ENCODE data around the gene KRTAP4-6. TPM values are rescaled to one million over a fixed set of nuclear protein-coding genes. Genes with fewer than 3 reads are reported as not detected.

The KRTAP4-6 gene
- total and polyA plus RNA-seq, 2 experiments from 2014 or later = not detected

GRCh38 chr17:41176744-41177387, 36.5 kb upstream of the KRTAP4-6 start:
- H3K27ac ChIP-seq = no peak overlapping the region
- DNase-seq = no peak
- H3K9me3 ChIP-seq (ENCODE audit: low read depth) = no peaks in the 10 kb centered on the region
- no peaks in the 10 kb centered on the region for H3K36me3 ChIP-seq (ENCODE audit: low read depth)
- H3K4me2 ChIP-seq (ENCODE audit: unreplicated experiment) = no peak overlapping the region
- WGBS, 2 experiments (ENCODE audit: low coverage in 1 of 2, low lambda C conversion rate in 2 of 2, missing lambda C conversion rate in 2 of 2) = 82 to 84% methylated on average over 3 of the region's 3 CpGs
- peaks cover 19% of the 10 kb centered on the region for H3K4me1 ChIP-seq (ENCODE audit: insufficient read depth)
- no peaks in the 10 kb centered on the region for H4K20me1 ChIP-seq (ENCODE audit: insufficient read depth)
- H3K4me3 ChIP-seq = no peak overlapping the region
- no peaks in the 10 kb centered on the region for H3K9me2 ChIP-seq (ENCODE audit: insufficient read depth)
- peaks cover 26% of the 10 kb centered on the region for H3F3A ChIP-seq (ENCODE audit: insufficient read depth)
- in situ Hi-C loops (cut with MboI) = no loop called here
- no peaks in the 10 kb centered on the region for H3K79me2 ChIP-seq (ENCODE audit: insufficient read depth)
- H3K27me3 ChIP-seq (replicated peaks; ENCODE audit: insufficient read depth) = no peaks in the 10 kb centered on the region
- H2AFZ ChIP-seq = no peak overlapping the region
- H3K9ac ChIP-seq = no peak overlapping the region
- no peak for TF ChIP-seq EZH2phosphoT487 (IDR thresholded peaks at IDR 0.05; ENCODE audit: insufficient read depth, low read depth)
- no peak for TF ChIP-seq EZH2 (IDR thresholded peaks at IDR 0.05; ENCODE audit: insufficient read depth, poor library complexity, severe bottlenecking)

- no peaks in the 10 kb centered on the region for H3F3A ChIP-seq (ENCODE audit: insufficient read depth)
- no peaks in the 10 kb centered on the region for H3K9me2 ChIP-seq (ENCODE audit: insufficient read depth)
- H4K20me1 ChIP-seq (ENCODE audit: insufficient read depth) = no peaks in the 10 kb centered on the region
- H3K27ac ChIP-seq = no peak overlapping the region
- WGBS, 2 experiments (ENCODE audit: low coverage in 1 of 2, low lambda C conversion rate in 2 of 2, missing lambda C conversion rate in 2 of 2) = 61 to 69% methylated on average over 2 of the region's 2 CpGs
- no peak overlapping the region for H3K4me2 ChIP-seq (ENCODE audit: unreplicated experiment)
- H3K9me3 ChIP-seq (ENCODE audit: low read depth) = no peaks in the 10 kb centered on the region
- no peak overlapping the region for H3K4me3 ChIP-seq
- no peaks in the 10 kb centered on the region for H3K79me2 ChIP-seq (ENCODE audit: insufficient read depth)
- no peaks in the 10 kb centered on the region for H3K36me3 ChIP-seq (ENCODE audit: low read depth)
- no peak overlapping the region for H3K9ac ChIP-seq
- no peak overlapping the region for H2AFZ ChIP-seq
- DNase-seq = peak; percentile 65
- no peak for TF ChIP-seq EZH2phosphoT487 (IDR thresholded peaks at IDR 0.05; ENCODE audit: insufficient read depth, low read depth)
- TF ChIP-seq EZH2 (IDR thresholded peaks at IDR 0.05; ENCODE audit: insufficient read depth, poor library complexity, severe bottlenecking) = no peak
- H3K27me3 ChIP-seq (replicated peaks; ENCODE audit: insufficient read depth) = no peaks in the 10 kb centered on the region
- peaks cover 3% of the 10 kb centered on the region; the same call in 1 of the 2 replicates for H3K4me1 ChIP-seq (ENCODE audit: insufficient read depth)
- in situ Hi-C loops (cut with MboI) = no loop called here
Observed at GRCh38 chr17:41171886-41172285, 31.5 kb upstream of the KRTAP4-6 start.

DNA sequence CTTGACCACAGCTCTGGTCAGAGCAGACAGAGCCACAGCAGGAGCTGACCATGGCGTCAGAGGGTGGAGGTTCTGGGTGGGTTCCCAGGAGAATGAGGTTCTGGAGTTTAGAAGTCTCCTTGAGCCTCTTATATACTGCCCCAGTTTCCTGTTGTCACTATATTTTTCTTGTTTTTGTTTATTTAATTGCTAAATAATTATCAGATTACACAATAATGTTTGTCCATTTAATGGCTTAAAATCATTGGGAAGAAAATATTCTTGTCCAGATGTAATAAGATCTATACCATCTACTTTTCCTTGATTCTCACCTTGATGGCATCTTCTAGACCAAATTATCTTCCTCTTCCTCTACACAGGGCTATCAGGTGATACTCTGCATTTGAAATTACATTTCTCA, 27.8 kb upstream of the KRTAP4-6 start, which contains the start of gene KRTAP4-3:
TSS of gene KRTAP4-3 (minus strand) at position 101 of the 400 bp plus-strand sequence. CDS start at position 52, 49 bp downstream.
- no peak within 1 kb of the TSS for H3K4me3 ChIP-seq
- DNase-seq = no peak
- no peaks in the 10 kb centered on the region for H3K9me3 ChIP-seq (ENCODE audit: low read depth)
- in situ Hi-C loops (cut with MboI) = no loop called here
- no peaks in the 10 kb centered on the region for H3K27me3 ChIP-seq (replicated peaks; ENCODE audit: insufficient read depth)
- no peak within 1 kb of the TSS for H3K4me2 ChIP-seq (ENCODE audit: unreplicated experiment)
- no peaks in the 10 kb centered on the region for H3K36me3 ChIP-seq (ENCODE audit: low read depth)
- H3K4me1 ChIP-seq (ENCODE audit: insufficient read depth) = peaks cover 3% of the 10 kb centered on the region; the same call in 1 of the 2 replicates
- no peak within 1 kb of the TSS for H2AFZ ChIP-seq
- no peaks in the 10 kb centered on the region for H3K79me2 ChIP-seq (ENCODE audit: insufficient read depth)
- H4K20me1 ChIP-seq (ENCODE audit: insufficient read depth) = no peaks in the 10 kb centered on the region
- no peak within 1 kb of the TSS for H3K9ac ChIP-seq
- no peaks in the 10 kb centered on the region for H3F3A ChIP-seq (ENCODE audit: insufficient read depth)
- no peak within 1 kb of the TSS for H3K27ac ChIP-seq
- WGBS, 2 experiments (ENCODE audit: low coverage in 1 of 2, low lambda C conversion rate in 2 of 2, missing lambda C conversion rate in 2 of 2) = 58 to 67% methylated on average over 1 of the region's 1 CpG
- H3K9me2 ChIP-seq (ENCODE audit: insufficient read depth) = no peaks in the 10 kb centered on the region
- TF ChIP-seq EZH2phosphoT487 (IDR thresholded peaks at IDR 0.05; ENCODE audit: insufficient read depth, low read depth) (no peak), EZH2 (IDR thresholded peaks at IDR 0.05; ENCODE audit: insufficient read depth, poor library complexity, severe bottlenecking) (no peak)

DNA sequence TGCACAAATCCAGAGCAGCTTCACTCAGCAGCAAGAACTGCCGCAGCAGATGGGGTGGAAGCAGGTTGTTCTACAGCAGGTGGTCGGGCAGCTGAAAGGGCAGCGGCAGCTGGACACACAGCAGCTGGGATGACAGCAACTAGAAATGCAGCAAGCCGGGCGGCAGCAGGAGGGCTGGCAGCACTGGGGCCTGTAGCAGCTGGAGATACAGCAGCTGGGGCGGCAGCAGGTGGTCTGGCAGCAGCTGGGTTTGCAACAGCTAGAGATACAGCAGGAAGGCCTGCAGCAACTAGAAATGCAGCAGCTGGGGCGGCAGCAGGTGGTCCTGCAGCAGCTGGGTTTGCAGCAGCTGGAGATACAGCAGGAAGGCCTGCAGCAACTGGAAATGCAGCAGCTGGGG, 27.2 kb upstream of the KRTAP4-6 start:
- Histone ChIP-seq H3K4me2 (ENCODE audit: unreplicated experiment) (no peak overlapping the region), H3K9me3 (ENCODE audit: low read depth) (no peaks in the 10 kb centered on the region), H3K9ac (no peak overlapping the region), H3K27me3 (replicated peaks; ENCODE audit: insufficient read depth) (no peaks in the 10 kb centered on the region), H4K20me1 (ENCODE audit: insufficient read depth) (no peaks in the 10 kb centered on the region), H3K4me3 (no peak overlapping the region), H3K4me1 (ENCODE audit: insufficient read depth) (peaks cover 3% of the 10 kb centered on the region; the same call in 1 of the 2 replicates), H3K27ac (no peak overlapping the region), H3K9me2 (ENCODE audit: insufficient read depth) (no peaks in the 10 kb centered on the region), H3F3A (ENCODE audit: insufficient read depth) (no peaks in the 10 kb centered on the region), H2AFZ (no peak overlapping the region), H3K36me3 (ENCODE audit: low read depth) (no peaks in the 10 kb centered on the region), H3K79me2 (ENCODE audit: insufficient read depth) (no peaks in the 10 kb centered on the region)
- 87 to 93% methylated on average over 7 of the region's 7 CpGs for WGBS, 2 experiments (ENCODE audit: low coverage in 1 of 2, low lambda C conversion rate in 2 of 2, missing lambda C conversion rate in 2 of 2)
- in situ Hi-C loops (cut with MboI) = no loop called here
- DNase-seq = no peak
- no peak for TF ChIP-seq EZH2phosphoT487 (IDR thresholded peaks at IDR 0.05; ENCODE audit: insufficient read depth, low read depth)
- TF ChIP-seq EZH2 (IDR thresholded peaks at IDR 0.05; ENCODE audit: insufficient read depth, poor library complexity, severe bottlenecking) = no peak
